ENCODE data around the gene RUSC1. TPM values are rescaled to one million over a fixed set of nuclear protein-coding genes. Genes with fewer than 3 reads are reported as not detected.

Gene RUSC1
- total RNA-seq, 3 donors from 2014 or later = 14.1 to 22.4 (median 14.4) TPM

- Histone ChIP-seq H3K27me3 (no peaks in the 10 kb centered on the region), H3K9me3 (no peaks in the 10 kb centered on the region), H3K36me3 (no peaks in the 10 kb centered on the region), H3K4me1 (peaks cover 0 to 9% of the 10 kb centered on the region in 2 donors), H3K27ac (peak within 1 kb of the TSS; percentile 81 to 92), H3K4me3 (peak within 1 kb of the TSS; percentile 57 to 74 (median 71))
- peak; percentile 99 for DNase-seq (ENCODE audit: low spot score in 2 of 2)
- TF ChIP-seq CTCF (IDR thresholded peaks at IDR 0.05) (peak; percentile 38 to 53 (median 43)), POLR2A (IDR thresholded peaks at IDR 0.05) (peak; percentile 49), POLR2AphosphoS5 (IDR thresholded peaks at IDR 0.05) (peak; percentile 80 to 90 (median 84))
- intact Hi-C loops (cut with DNase I; ENCODE audit: low total_unique reads) = no loop called here
Measured at GRCh38 chr1:155308493-155309422, 11.9 kb upstream of the RUSC1 start, which contains the start of gene FDPS. Gene FDPS, plus strand, starts transcription at chr1:155308866. Its CDS starts 924 bp downstream, at chr1:155309790.

GRCh38 chr1:155309423-155310021 is 11.2 kb upstream of the RUSC1 start:
- Histone ChIP-seq H3K36me3 (no peaks in the 10 kb centered on the region), H3K27ac (peak overlapping the region; percentile 81 to 92), H3K4me1 (peaks cover 0 to 9% of the 10 kb centered on the region in 2 donors), H3K4me3 (peak overlapping the region; percentile 57 to 74 (median 71)), H3K27me3 (no peaks in the 10 kb centered on the region), H3K9me3 (no peaks in the 10 kb centered on the region)
- no peak for DNase-seq (ENCODE audit: low spot score in 2 of 2)
- no peak for TF ChIP-seq POLR2A (IDR thresholded peaks at IDR 0.05)
- TF ChIP-seq CTCF (IDR thresholded peaks at IDR 0.05) = no peak
- TF ChIP-seq POLR2AphosphoS5 (IDR thresholded peaks at IDR 0.05) = no peak
- intact Hi-C loops (cut with DNase I; ENCODE audit: low total_unique reads) = no loop called here

- Histone ChIP-seq H3K9me3 (no peaks in the 10 kb centered on the region), H3K4me1 (peaks cover 0 to 9% of the 10 kb centered on the region in 2 donors), H3K27me3 (no peaks in the 10 kb centered on the region), H3K4me3 (no peak overlapping the region), H3K36me3 (no peaks in the 10 kb centered on the region), H3K27ac (no peak overlapping the region)
- intact Hi-C loops (cut with DNase I; ENCODE audit: low total_unique reads) = no loop called here
- DNase-seq (ENCODE audit: low spot score in 2 of 2) = no peak
- TF ChIP-seq CTCF (IDR thresholded peaks at IDR 0.05) (no peak), POLR2A (IDR thresholded peaks at IDR 0.05) (no peak), POLR2AphosphoS5 (IDR thresholded peaks at IDR 0.05) (no peak)
Measured at GRCh38 chr1:155313261-155313660, 7.4 kb upstream of the RUSC1 start.

GRCh38 chr1:155316922-155317321 is 3.8 kb upstream of the RUSC1 start:
- intact Hi-C loops (cut with DNase I; ENCODE audit: low total_unique reads) = no loop called here
- no peaks in the 10 kb centered on the region for H3K36me3 ChIP-seq
- H3K4me1 ChIP-seq = no peaks in the 10 kb centered on the region

More at GRCh38 chr1:155316922-155317321, 3.8 kb upstream of the RUSC1 start:
- H3K4me3 ChIP-seq = no peak overlapping the region
- H3K27me3 ChIP-seq = no peaks in the 10 kb centered on the region
- DNase-seq (ENCODE audit: low spot score in 2 of 2) = no peak
- TF ChIP-seq CTCF (IDR thresholded peaks at IDR 0.05) (no peak), POLR2AphosphoS5 (IDR thresholded peaks at IDR 0.05) (no peak), POLR2A (IDR thresholded peaks at IDR 0.05) (no peak)
- H3K27ac ChIP-seq = no peak overlapping the region
- H3K9me3 ChIP-seq = no peaks in the 10 kb centered on the region

Data from breast epithelium (tissue), 4 donors.